ENCODE results near the gene MAGI1. TPM values are rescaled to one million over a fixed set of nuclear protein-coding genes. Genes with fewer than 3 reads are reported as not detected.

MAGI1 gene
- total RNA-seq, 1 donor from 2014 or later: 5.0 TPM

DNA sequence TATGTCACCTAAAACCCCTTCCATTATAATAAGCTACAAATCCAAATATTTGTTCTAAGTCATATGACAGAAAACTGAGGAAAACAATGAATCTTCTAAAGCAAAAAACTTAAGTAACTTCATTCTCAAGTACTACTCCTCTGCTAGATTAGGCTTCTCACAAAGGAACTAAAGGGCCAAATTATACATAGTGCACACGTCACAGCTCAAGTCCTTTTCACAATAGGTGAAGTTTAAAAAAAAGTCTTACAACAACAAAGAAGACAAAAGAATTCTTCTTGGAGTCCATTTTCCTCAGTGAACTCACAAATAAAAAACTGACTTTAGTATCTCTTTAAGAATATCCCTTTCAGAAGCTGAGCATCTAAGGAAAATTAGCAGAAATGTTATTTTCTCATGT lies 479.9 kb downstream of the MAGI1 start:
- no peak for DNase-seq (ENCODE audit: low read depth)
- Histone ChIP-seq H3K36me3 (ENCODE audit: control insufficient read depth, insufficient read depth, low read length) (no peaks in the 10 kb centered on the region), H3K4me3 (ENCODE audit: low read depth, low read length) (no peak overlapping the region), H3K27me3 (ENCODE audit: control insufficient read depth, insufficient read depth, low read length) (no peaks in the 10 kb centered on the region)
- TF ChIP-seq, protein P1, sequence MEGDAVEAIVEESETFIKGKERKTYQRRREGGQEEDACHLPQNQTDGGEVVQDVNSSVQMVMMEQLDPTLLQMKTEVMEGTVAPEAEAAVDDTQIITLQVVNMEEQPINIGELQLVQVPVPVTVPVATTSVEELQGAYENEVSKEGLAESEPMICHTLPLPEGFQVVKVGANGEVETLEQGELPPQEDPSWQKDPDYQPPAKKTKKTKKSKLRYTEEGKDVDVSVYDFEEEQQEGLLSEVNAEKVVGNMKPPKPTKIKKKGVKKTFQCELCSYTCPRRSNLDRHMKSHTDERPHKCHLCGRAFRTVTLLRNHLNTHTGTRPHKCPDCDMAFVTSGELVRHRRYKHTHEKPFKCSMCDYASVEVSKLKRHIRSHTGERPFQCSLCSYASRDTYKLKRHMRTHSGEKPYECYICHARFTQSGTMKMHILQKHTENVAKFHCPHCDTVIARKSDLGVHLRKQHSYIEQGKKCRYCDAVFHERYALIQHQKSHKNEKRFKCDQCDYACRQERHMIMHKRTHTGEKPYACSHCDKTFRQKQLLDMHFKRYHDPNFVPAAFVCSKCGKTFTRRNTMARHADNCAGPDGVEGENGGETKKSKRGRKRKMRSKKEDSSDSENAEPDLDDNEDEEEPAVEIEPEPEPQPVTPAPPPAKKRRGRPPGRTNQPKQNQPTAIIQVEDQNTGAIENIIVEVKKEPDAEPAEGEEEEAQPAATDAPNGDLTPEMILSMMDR (IDR thresholded peaks at IDR 0.05; ENCODE audit: insufficient read depth, low read length, severe bottlenecking): no peak
- no peak for FAIRE-seq

DNA sequence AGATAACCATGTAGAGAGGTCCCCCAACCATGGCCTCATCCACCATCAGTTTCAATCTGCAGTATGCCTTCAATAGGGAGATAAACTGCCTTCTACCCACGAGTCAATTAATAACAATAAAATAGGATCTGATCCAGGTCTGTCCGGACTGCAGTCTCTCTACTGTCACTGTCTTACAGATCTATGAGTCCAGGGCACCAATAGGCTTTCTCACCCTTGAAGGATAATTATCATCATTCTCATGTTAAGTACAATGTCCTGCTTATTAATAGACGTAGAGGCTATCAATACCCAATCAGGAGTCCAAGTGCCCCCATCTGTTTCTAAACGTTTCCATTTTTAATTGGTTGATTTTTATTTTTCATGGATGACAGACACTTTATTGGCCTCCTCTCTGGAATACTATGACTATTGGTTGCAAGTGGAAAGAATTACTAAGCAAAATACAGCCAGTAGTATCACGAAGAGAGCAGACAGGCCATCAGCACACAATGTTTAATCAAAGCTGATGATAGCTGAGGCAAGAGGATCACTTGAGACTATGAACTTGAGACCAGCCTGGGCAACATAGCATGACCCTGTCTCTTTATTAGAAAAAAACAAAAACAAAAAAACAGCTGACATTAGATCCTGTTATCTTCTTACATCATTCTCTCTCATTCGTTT lies 480.7 kb downstream of the MAGI1 start:
- TF ChIP-seq, protein P1 (IDR thresholded peaks at IDR 0.05; ENCODE audit: insufficient read depth, low read length, severe bottlenecking): no peak
- FAIRE-seq (no peak), DNase-seq (ENCODE audit: low read depth) (no peak)
- Histone ChIP-seq H3K4me3 (ENCODE audit: low read depth, low read length) (no peak overlapping the region), H3K36me3 (ENCODE audit: control insufficient read depth, insufficient read depth, low read length) (no peaks in the 10 kb centered on the region), H3K27me3 (ENCODE audit: control insufficient read depth, insufficient read depth, low read length) (no peaks in the 10 kb centered on the region)

DNA sequence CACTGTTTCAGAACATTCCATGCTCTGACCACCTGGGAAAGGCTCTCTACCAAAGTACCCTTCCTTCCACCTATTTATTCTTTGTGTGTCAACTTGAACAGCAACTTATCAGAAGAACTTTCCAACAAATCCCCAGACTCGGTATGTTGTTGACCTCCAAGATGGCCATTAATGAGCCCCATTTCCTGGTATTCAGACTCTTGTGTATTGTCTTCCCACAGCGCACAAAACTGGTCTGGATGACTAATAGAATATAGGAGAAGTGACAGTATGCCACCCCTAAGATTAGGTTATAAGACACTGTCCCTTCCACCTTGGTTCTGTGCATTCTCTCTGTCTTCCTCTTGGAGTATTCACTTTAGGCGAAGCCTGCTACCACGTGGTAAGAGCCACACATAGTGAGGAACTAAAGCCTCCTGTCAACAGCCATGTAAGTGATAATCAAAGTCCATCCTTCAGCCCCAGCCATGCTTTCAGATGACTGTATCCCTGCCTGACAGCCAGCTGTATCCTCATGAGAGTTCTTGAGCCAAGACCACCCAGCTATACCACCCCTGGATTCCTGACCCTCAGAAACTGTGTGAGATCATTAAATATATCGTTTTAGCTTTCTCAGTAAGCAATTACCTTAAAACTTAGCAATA lies 481.7 kb downstream of the MAGI1 start:
- no peak for FAIRE-seq
- TF ChIP-seq, protein P1 (IDR thresholded peaks at IDR 0.05; ENCODE audit: insufficient read depth, low read length, severe bottlenecking): no peak
- Histone ChIP-seq H3K27me3 (ENCODE audit: control insufficient read depth, insufficient read depth, low read length) (no peaks in the 10 kb centered on the region), H3K36me3 (ENCODE audit: control insufficient read depth, insufficient read depth, low read length) (no peaks in the 10 kb centered on the region), H3K4me3 (ENCODE audit: low read depth, low read length) (no peak overlapping the region)
- DNase-seq (ENCODE audit: low read depth): no peak

DNA sequence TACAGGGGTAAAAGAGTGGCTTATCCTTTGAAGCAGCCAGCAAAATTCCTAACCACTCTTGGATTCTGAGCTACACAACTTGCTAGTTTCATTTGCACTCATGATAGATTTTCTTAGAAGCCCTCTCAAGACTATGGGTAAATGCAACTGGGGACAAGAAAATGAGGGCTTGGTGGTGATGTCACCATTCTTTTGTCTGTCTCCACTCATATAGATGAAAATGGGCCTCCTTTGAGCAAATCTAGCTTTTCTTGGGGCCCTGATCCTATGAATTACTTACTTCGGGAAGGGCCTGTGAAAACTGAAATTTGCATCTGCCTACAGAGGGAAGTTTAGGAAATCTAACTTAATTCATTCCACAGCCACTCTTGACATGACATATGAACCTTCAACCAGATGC lies 486.3 kb downstream of the MAGI1 start:
- Histone ChIP-seq H3K27me3 (ENCODE audit: control insufficient read depth, insufficient read depth, low read length) (peaks cover 7% of the 10 kb centered on the region), H3K36me3 (ENCODE audit: control insufficient read depth, insufficient read depth, low read length) (no peaks in the 10 kb centered on the region), H3K4me3 (ENCODE audit: low read depth, low read length) (no peak overlapping the region)
- TF ChIP-seq, protein P1 (IDR thresholded peaks at IDR 0.05; ENCODE audit: insufficient read depth, low read length, severe bottlenecking): no peak
- FAIRE-seq (no peak), DNase-seq (ENCODE audit: low read depth) (no peak)

DNA sequence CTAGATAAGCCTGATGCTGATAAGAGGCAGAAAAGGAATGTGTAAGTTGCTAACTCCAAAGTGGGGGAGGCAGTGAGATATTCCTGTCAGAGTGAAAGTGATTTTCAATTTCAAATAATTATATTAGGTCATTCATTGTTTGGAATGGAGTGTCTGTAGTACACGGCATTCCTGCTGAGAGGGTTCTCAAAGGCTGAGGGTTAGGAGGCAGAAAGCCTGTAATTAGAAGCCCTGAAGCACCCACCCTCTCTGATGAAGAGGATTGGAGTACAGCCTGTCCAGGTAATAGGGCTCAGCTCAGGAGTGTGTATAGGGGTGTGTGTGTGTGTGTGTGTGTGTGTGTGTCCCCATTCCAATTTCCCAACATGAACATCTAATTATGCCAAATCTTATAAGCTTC lies 486.8 kb downstream of the MAGI1 start:
- DNase-seq (ENCODE audit: low read depth): no peak
- no peak for FAIRE-seq
- H3K4me3 ChIP-seq (ENCODE audit: low read depth, low read length): no peak overlapping the region
- no peaks in the 10 kb centered on the region for H3K36me3 ChIP-seq (ENCODE audit: control insufficient read depth, insufficient read depth, low read length)
- TF ChIP-seq, protein P1 (IDR thresholded peaks at IDR 0.05; ENCODE audit: insufficient read depth, low read length, severe bottlenecking): no peak
- peaks cover 7% of the 10 kb centered on the region for H3K27me3 ChIP-seq (ENCODE audit: control insufficient read depth, insufficient read depth, low read length)

Measured in bronchial epithelial cell (primary cell).